Measurements from ENCODE around the gene BICRAL.
"Not testable (repeated sequence)": the region's sequence is repeated elsewhere in the genome, so short reads cannot be mapped to it uniquely, and the experiment has no call there.

BICRAL gene

DNA sequence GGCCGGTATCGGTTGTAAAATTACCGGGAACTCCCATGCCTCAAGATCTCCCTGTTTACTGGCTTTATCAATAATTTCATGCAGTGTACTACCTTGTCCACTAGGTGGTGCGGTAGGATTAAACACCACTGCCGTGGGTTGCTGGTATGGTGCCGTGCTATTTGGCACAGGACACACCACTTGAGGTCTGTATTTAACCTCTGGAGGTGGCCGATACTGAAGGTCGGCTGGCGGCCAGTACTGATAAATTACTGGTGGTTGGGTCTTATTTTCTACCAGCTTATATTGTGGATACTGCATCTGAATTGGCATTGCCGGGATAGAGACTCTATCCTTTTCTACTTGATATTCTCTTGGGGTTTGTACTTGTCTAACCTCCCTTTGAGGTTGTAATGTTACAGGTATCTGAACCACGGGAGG is 119.7 kb downstream of the BICRAL start:
- TF ChIP-seq, protein P1, sequence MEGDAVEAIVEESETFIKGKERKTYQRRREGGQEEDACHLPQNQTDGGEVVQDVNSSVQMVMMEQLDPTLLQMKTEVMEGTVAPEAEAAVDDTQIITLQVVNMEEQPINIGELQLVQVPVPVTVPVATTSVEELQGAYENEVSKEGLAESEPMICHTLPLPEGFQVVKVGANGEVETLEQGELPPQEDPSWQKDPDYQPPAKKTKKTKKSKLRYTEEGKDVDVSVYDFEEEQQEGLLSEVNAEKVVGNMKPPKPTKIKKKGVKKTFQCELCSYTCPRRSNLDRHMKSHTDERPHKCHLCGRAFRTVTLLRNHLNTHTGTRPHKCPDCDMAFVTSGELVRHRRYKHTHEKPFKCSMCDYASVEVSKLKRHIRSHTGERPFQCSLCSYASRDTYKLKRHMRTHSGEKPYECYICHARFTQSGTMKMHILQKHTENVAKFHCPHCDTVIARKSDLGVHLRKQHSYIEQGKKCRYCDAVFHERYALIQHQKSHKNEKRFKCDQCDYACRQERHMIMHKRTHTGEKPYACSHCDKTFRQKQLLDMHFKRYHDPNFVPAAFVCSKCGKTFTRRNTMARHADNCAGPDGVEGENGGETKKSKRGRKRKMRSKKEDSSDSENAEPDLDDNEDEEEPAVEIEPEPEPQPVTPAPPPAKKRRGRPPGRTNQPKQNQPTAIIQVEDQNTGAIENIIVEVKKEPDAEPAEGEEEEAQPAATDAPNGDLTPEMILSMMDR (IDR thresholded peaks at IDR 0.05), result peak; percentile 84
- Histone ChIP-seq H3K27ac (no peak overlapping the region), H3K4me3 (no peak overlapping the region)
- DNase-seq (ENCODE audit: low spot score), result peak; percentile 77

DNA sequence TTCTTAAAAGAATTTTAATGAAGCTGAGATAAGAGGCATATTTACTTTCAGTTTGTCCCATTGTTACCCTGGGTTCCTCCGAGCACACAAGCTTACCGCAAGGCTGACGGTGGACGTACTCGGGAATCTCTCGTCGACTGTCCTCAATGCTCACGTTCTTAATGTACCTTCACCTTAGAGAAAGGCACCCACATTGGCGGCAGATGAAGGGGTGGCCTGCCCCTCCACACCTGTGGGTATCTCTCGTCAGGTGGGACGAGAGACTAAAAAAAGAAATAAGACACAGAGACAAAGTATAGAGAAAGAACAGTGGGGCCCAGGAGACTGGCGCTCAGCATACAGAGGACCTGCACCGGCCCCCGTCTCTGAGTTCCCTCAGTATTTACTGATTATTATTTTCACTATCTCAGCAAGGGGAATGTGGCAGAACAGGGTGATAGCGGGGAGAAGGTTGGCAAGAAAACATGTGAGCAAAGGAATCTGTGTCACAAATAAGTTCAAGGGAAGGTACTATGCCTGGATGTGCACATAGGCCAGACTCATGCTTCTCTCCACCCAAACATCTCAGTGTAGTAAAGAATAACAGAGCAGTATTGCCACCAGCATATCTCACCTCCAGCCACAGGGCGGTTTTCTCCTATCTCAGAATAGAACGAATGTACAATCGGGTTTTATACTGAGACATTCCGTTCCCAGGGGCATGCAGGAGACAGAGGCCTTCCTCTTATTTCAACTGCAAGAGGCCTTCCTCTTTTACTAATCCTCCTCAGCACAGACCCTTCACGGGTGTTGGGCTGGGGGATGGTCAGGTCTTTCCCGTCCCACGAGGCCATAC is 120.8 kb downstream of the BICRAL start:
- DNase-seq (ENCODE audit: low spot score); H3K4me3 ChIP-seq; H3K27ac ChIP-seq: not testable (repeated sequence)

DNA sequence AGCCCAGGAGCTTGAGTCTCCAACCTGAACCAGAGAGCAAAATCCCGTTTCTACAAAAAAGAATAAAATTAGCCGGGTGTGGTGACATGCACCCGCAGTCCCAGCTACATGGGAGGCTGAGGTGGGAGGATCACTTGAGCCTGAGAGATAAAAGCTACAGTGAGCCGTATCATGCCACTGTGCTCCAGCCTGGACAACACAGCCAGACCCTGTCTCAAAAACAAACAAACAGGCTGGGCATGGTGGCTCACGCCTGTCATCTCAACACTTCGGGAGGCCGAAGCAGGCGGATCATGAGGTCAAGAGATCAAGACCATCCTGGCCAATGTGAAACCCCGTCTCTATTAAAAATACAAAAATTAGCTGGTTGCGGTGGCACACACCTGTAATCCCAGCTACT is 122.6 kb downstream of the BICRAL start:
- TF ChIP-seq, protein P1 (IDR thresholded peaks at IDR 0.05), result no peak
- H3K27ac ChIP-seq, result no peak overlapping the region

DNA sequence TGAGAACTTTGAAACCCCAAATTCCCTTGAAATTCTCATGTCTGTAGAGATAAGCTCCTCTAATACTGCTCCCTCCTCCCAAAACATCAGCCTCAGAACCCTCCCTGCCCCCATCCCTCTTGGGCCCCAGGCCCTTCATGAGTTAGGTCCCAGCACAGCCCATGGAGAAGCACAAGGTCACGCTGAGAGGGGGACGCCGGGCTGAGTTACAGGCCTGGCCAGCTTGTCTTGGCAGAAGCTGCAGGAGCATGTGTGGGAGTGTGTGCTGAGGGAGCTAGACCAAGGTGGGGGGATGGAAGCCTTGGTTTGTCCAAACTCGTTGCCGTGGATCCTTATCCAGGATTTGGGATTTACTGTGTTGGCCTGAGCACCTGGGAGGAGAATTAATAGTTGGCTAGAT is 125.5 kb downstream of the BICRAL start:
- TF ChIP-seq, protein P1 (IDR thresholded peaks at IDR 0.05), result no peak
- Histone ChIP-seq H3K27ac (no peak overlapping the region), H3K4me3 (no peak overlapping the region)
- no peak for DNase-seq (ENCODE audit: low spot score)

More for the DNA sequence above, 122.6 kb downstream of the BICRAL start:
- H3K4me3 ChIP-seq, result no peak overlapping the region
- no peak for DNase-seq (ENCODE audit: low spot score)

DNA sequence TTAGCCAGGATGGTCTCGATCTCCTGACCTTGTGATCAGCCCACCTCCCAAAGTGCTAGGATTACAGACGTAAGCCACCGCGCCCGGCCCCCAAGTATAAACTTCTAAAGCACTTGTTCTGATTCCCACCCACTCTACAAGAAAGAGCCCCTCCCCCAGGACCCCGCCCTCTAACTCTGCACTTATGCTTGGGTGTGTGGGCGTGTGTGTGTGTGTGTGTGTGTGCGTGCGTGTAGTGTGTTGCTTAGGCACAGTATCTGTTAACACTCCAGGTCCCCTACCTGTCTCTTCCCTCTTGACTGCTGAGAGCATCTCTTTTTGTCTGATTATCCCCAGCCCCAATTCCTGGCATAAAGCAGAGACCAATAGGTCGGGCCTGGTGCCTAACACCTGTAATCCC is 128.0 kb downstream of the BICRAL start:
- Histone ChIP-seq H3K27ac (no peak overlapping the region), H3K4me3 (no peak overlapping the region)
- no peak for DNase-seq (ENCODE audit: low spot score)
- TF ChIP-seq, protein P1 (IDR thresholded peaks at IDR 0.05), result no peak

DNA sequence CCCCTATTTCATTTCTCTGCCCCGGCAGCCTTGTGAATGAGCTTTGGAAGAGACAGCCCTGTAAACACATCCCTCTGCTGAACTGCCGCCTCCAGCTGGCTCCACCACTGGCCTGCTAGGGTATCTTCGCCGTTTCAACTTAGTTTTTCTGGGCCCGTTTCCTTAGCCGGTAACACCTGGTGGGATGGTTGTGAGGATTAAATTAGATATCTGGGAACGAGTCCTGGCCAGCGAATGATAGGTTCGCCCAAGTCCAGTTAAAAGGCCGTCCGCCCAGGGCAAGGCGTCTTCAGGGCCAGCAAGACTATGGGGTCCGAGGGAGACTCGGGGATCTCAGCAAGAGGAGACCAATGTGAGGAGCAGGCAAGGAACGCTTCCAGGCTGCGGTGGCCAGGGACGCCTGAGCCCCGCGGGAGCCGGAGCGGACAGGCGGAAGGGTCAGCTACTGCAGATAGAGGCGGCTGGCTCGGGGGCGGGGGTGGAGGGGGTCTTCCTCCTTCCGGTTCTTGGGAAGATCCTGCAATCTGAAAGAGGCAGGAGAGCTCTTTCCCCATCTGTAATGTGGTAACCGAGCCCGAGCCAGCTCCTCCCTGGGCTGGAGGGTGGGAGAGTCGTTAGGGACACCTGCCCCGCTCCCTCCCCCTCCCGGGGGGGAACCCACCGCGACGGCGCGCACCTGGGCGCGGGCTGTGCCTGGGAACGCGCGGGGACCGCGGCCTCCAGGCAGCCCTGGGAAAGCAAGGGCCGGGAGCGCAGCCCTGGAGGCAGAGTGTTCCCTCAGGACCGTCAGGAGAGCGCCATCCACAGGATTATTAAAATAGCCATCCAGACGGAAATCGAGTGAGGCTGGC is 129.5 kb downstream of the BICRAL start:
- no peak overlapping the region for H3K27ac ChIP-seq
- no peak for DNase-seq (ENCODE audit: low spot score)
- TF ChIP-seq, protein P1 (IDR thresholded peaks at IDR 0.05), result no peak
- peak overlapping the region; percentile 60 for H3K4me3 ChIP-seq

DNA sequence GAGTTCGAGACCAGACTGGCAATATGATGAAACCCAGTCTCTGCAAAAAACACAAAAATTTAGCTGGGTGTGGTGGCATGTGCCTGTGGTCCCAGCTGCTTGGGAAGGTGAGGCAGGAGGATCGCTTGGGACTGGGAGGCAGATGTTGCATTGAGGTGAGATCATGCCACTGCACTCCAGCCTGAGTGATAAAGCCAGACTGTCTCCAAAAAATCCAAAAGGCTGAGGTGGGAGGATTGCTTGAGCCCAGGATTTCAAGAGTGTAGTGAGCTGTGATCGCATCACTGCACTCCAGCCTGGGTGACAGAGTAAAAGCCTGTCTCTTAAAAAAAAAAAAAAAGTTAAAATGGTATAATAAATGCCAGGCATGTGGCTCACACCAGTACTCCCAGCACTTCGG is 132.7 kb downstream of the BICRAL start:
- no peak for DNase-seq (ENCODE audit: low spot score)
- H3K27ac ChIP-seq, result no peak overlapping the region
- TF ChIP-seq, protein P1 (IDR thresholded peaks at IDR 0.05), result no peak
- H3K4me3 ChIP-seq, result no peak overlapping the region

Measured in coronary artery (tissue), 2 donors.